SU-DHL-6 (cell line): ENCODE results near the gene RXRG.

Experiments
- EZH2phosphoT487 ChIP-seq: fragments of 200-600 bp; sonication (generic), shearing (Covaris generic); conservative IDR thresholded peaks from 2 replicates; pipeline ENCODE4 v1.6.1; 2018; ENCODE audit warnings: mild to moderate bottlenecking, antibody characterized with exemption, low read length, moderate library complexity, mixed read lengths
- TF ChIP-seq, protein P1 (sequence below): fragments of 200-600 bp; sonication (generic); IDR thresholded peaks from one replicate; pipeline ENCODE4 v1.5.1; 2017; ENCODE audit warnings: antibody characterized with exemption, mild to moderate bottlenecking, low read length, moderate library complexity; ENCODE audit not compliant: insufficient read depth, poor library complexity, severe bottlenecking

DNA sequence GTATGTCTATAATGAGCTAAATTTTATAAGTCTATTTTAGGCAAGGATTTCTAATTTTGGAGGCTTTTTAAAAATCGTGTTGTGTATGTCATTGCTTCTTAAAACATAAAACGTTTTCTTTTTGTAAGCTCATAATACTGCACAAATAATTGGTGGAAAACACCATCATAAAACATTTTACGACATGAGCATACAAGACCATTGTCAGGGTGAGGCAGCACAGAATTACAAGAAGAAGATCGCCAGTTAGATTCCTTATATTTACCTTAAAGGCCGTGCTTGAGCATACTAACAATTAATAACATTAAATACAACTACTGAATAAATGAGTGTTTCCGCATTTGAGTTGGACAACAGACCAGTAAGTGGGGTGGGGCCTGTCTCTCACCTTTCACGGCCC, 69.3 kb downstream of the RXRG start:
- TF ChIP-seq, protein P1, sequence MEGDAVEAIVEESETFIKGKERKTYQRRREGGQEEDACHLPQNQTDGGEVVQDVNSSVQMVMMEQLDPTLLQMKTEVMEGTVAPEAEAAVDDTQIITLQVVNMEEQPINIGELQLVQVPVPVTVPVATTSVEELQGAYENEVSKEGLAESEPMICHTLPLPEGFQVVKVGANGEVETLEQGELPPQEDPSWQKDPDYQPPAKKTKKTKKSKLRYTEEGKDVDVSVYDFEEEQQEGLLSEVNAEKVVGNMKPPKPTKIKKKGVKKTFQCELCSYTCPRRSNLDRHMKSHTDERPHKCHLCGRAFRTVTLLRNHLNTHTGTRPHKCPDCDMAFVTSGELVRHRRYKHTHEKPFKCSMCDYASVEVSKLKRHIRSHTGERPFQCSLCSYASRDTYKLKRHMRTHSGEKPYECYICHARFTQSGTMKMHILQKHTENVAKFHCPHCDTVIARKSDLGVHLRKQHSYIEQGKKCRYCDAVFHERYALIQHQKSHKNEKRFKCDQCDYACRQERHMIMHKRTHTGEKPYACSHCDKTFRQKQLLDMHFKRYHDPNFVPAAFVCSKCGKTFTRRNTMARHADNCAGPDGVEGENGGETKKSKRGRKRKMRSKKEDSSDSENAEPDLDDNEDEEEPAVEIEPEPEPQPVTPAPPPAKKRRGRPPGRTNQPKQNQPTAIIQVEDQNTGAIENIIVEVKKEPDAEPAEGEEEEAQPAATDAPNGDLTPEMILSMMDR: no peak
- TF ChIP-seq EZH2phosphoT487: no peak
